Measurements from ENCODE around the gene LRRC18.

- TF ChIP-seq CTCF (IDR thresholded peaks at IDR 0.05): no peak
- TF ChIP-seq POLR2A (IDR thresholded peaks at IDR 0.05): no peak
- no peak for TF ChIP-seq EP300 (IDR thresholded peaks at IDR 0.05)
Measured at GRCh38 chr10:48880016-48880705, 59.5 kb downstream of the LRRC18 start.
